T-cell (primary cell): ENCODE measurements around the gene SORT1. TPM values are rescaled to one million over a fixed set of nuclear protein-coding genes. Genes with fewer than 3 reads are reported as not detected.
A peak's percentile ranks its signal among the peaks of the same experiment; 100 is the strongest.

Experiments used
- ATAC-seq, 4 experiments: fragments of 200-7000 bp in 3 of 4; fragments of 150-1000 bp in 1 of 4; cut with Tn5 transposase; replicated peaks in 1 of 4; 1 replicate in 3 of 4; 2 replicates in 1 of 4; pipeline ENCODE4 v1.10.0; 2021; ENCODE audit warnings: moderate library complexity in 3 of 4, mild to moderate bottlenecking in 2 of 4, moderate number of reproducible peaks in 1 of 4
- CTCF ChIA-PET, 2 donors: fragments of 300-600 bp; sonication (Branson Sonifier 250); formaldehyde crosslinking; loops; one replicate each; lab custom pipeline; 2022; ENCODE audit warnings: antibody characterized with exemption in 2 of 2; lab: Charles Lee
- POLR2A ChIA-PET, 2 donors: fragments of 300-600 bp; sonication (Branson Sonifier 250); formaldehyde crosslinking; loops; one replicate each; lab custom pipeline; 2022; ENCODE audit warnings: antibody characterized with exemption in 2 of 2; lab: Charles Lee
- DNase-seq, 35 experiments: peaks; one replicate each; pipeline versions ENCODE4 v3.0.0 to v3.0.0-alpha.2; 2013 to 2023
- H3K27ac ChIP-seq: one replicate; pipeline ENCODE4 v1.5.1; 2013; ENCODE audit warnings: low read length
- H3K27me3 ChIP-seq, 2 experiments: replicated peaks in 1 of 2; 1 replicate in 1 of 2; 2 replicates in 1 of 2; pipeline versions ENCODE4 v1.6.1 to v1.7.0; 2013; ENCODE audit warnings: low read length in 1 of 2, mixed read lengths in 1 of 2; ENCODE audit not compliant: control insufficient read depth in 2 of 2, insufficient read depth in 2 of 2; ENCODE audit errors: extremely low read depth in 1 of 2
- H3K36me3 ChIP-seq, 2 donors: 1 replicate in 1 of 2; 2 replicates in 1 of 2; pipeline versions ENCODE4 v1.6.1 to v1.7.0; 2013; ENCODE audit warnings: low read length in 1 of 2; ENCODE audit not compliant: control insufficient read depth in 2 of 2, insufficient read depth in 1 of 2; ENCODE audit errors: extremely low read depth in 1 of 2
- H3K4me1 ChIP-seq, 2 experiments: 1 replicate in 1 of 2; 2 replicates in 1 of 2; pipeline versions ENCODE4 v1.6.1 to v1.7.0; 2013; ENCODE audit warnings: low read length in 2 of 2, mixed read lengths in 1 of 2; ENCODE audit not compliant: insufficient read depth in 2 of 2, control insufficient read depth in 1 of 2; ENCODE audit errors: extremely low read depth in 1 of 2
- H3K4me3 ChIP-seq, 2 donors: 1 replicate in 1 of 2; 2 replicates in 1 of 2; pipeline versions ENCODE4 v1.5.1 to v1.7.0; 2013; ENCODE audit warnings: mild to moderate bottlenecking in 2 of 2, low read length in 1 of 2, moderate library complexity in 1 of 2; ENCODE audit not compliant: control insufficient read depth in 1 of 2; ENCODE audit errors: extremely low read depth in 1 of 2
- H3K9me3 ChIP-seq: 2 replicates; pipeline ENCODE4 v1.7.0; 2013
- H3K27ac Mint-ChIP-seq, 2 donors: one replicate each; pipeline ENCODE4 v1.8.0; 2020 to 2021; ENCODE audit warnings: mild to moderate bottlenecking in 2 of 2, mixed read lengths in 2 of 2
- H3K27me3 Mint-ChIP-seq, 2 donors: one replicate each; pipeline ENCODE4 v1.8.0; 2021 to 2022; ENCODE audit warnings: mixed read lengths in 2 of 2
- H3K36me3 Mint-ChIP-seq: one replicate; pipeline ENCODE4 v1.8.0; 2021; ENCODE audit warnings: mixed read lengths
- H3K4me1 Mint-ChIP-seq, 3 donors: one replicate each; pipeline ENCODE4 v1.8.0; 2020 to 2022; ENCODE audit warnings: mixed read lengths in 3 of 3, mild to moderate bottlenecking in 1 of 3
- H3K4me3 Mint-ChIP-seq, 3 donors: one replicate each; pipeline ENCODE4 v1.8.0; 2020 to 2022; ENCODE audit warnings: mild to moderate bottlenecking in 3 of 3, mixed read lengths in 3 of 3, moderate library complexity in 3 of 3
- H3K9me3 Mint-ChIP-seq, 3 donors: one replicate each; pipeline ENCODE4 v1.8.0; 2020 to 2022; ENCODE audit warnings: mixed read lengths in 3 of 3
- WGBS: methylation state at CpG from one replicate; pipeline ENCODE4 v1.1.5; 2013; ENCODE audit warnings: missing lambda C conversion rate; ENCODE audit not compliant: insufficient coverage; 5-methylcytosine and 5-hydroxymethylcytosine counted together
- total RNA-seq, 35 experiments: library from RNA in 6 of 35; stranded (reverse) in 6 of 35; fragments of 120-200 nt in 1 of 35; gene quantifications; one replicate each; pipeline versions ENCODE4 v1.2.1 to v1.2.4 and lab custom pipeline; 2013 to 2026

Gene SORT1
- total RNA-seq, 5 donors from 2014 or later (not counting 1 experiment from before 2014, with no cell fraction given): 0.82 to 2.9 (median 1.5) TPM

- H3K4me1 ChIP-seq: peaks cover 0 to 7% of the 10 kb centered on the region in 2 experiments
- no peak for DNase-seq
- WGBS: 97% methylated on average over 14 of the region's 17 CpGs
- no peak overlapping the region for H3K4me3 ChIP-seq
- no peaks in the 10 kb centered on the region for H3K27me3 Mint-ChIP-seq
- no peak for ATAC-seq
- no peaks in the 10 kb centered on the region for H3K9me3 Mint-ChIP-seq
- no peak overlapping the region for H3K4me3 Mint-ChIP-seq
- H3K4me1 Mint-ChIP-seq: peaks cover 2 to 6% (median 3%) of the 10 kb centered on the region in 3 donors
- no peak overlapping the region for H3K27ac Mint-ChIP-seq
- H3K27ac ChIP-seq: no peak overlapping the region
- peaks cover 2% of the 10 kb centered on the region for H3K36me3 Mint-ChIP-seq
- H3K9me3 ChIP-seq: no peaks in the 10 kb centered on the region
- ChIA-PET POLR2A (no interaction called here), CTCF (interaction anchor here in 1 of 2 donors (0.6 to 1.0 kb wide), 2 partner anchors 40 to 130 kb away, joined by 3 to 10 read pairs; partner anchors contain the start of gene SORT1)
- H3K36me3 ChIP-seq: peaks cover 0 to 10% of the 10 kb centered on the region in 2 donors
- peaks cover 0 to 11% of the 10 kb centered on the region in 2 experiments for H3K27me3 ChIP-seq
Observed at GRCh38 chr1:109267743-109268300, 129.9 kb downstream of the SORT1 start.

- Mint-ChIP-seq H3K27me3 (no peaks in the 10 kb centered on the region), H3K4me3 (no peak overlapping the region), H3K36me3 (peaks cover 2% of the 10 kb centered on the region), H3K9me3 (no peaks in the 10 kb centered on the region), H3K4me1 (peaks cover 2 to 6% (median 3%) of the 10 kb centered on the region in 3 donors), H3K27ac (no peak overlapping the region)
- Histone ChIP-seq H3K36me3 (peaks cover 0 to 10% of the 10 kb centered on the region in 2 donors), H3K4me1 (peaks cover 0 to 7% of the 10 kb centered on the region in 2 experiments), H3K4me3 (no peak overlapping the region), H3K27me3 (peaks cover 0 to 5% of the 10 kb centered on the region in 2 experiments), H3K27ac (no peak overlapping the region), H3K9me3 (no peaks in the 10 kb centered on the region)
- ChIA-PET POLR2A (no interaction called here), CTCF (interaction anchor here in 1 of 2 donors (1.0 kb wide), 1 partner anchor 265 kb away, joined by 12 read pairs; no protein-coding TSS in a partner anchor)
- 76% methylated on average over 9 of the region's 11 CpGs for WGBS
- DNase-seq: no peak
- no peak for ATAC-seq
Observed at GRCh38 chr1:109266965-109267364, 130.8 kb downstream of the SORT1 start.

- WGBS: 98% methylated on average over 10 of the region's 13 CpGs
- H3K27ac Mint-ChIP-seq: no peak overlapping the region
Observed at GRCh38 chr1:109265741-109266330, 131.9 kb downstream of the SORT1 start.

GRCh38 chr1:109265016-109265415, 132.7 kb downstream of the SORT1 start:
- DNase-seq (no peak), ATAC-seq (no peak)
- Mint-ChIP-seq H3K9me3 (no peaks in the 10 kb centered on the region), H3K4me1 (peaks cover 2 to 6% (median 3%) of the 10 kb centered on the region in 3 donors), H3K36me3 (peaks cover 2% of the 10 kb centered on the region), H3K27ac (no peak overlapping the region), H3K27me3 (no peaks in the 10 kb centered on the region), H3K4me3 (no peak overlapping the region)
- Histone ChIP-seq H3K36me3 (peaks cover 0 to 6% of the 10 kb centered on the region in 2 donors), H3K27ac (no peak overlapping the region), H3K4me1 (peaks cover 0 to 7% of the 10 kb centered on the region in 2 experiments), H3K4me3 (no peak overlapping the region), H3K27me3 (peaks cover 0 to 5% of the 10 kb centered on the region in 2 experiments), H3K9me3 (no peaks in the 10 kb centered on the region)
- 72% methylated on average over 4 of the region's 4 CpGs for WGBS
- POLR2A ChIA-PET: no interaction called here
- CTCF ChIA-PET: interaction anchor here in 1 of 2 donors (1.8 to 2.5 kb wide), 2 partner anchors 12 to 267 kb away, joined by 5 to 6 read pairs; no protein-coding TSS in a partner anchor

More at GRCh38 chr1:109265741-109266330, 131.9 kb downstream of the SORT1 start:
- Histone ChIP-seq H3K4me3 (no peak overlapping the region), H3K27ac (no peak overlapping the region), H3K4me1 (peaks cover 0 to 7% of the 10 kb centered on the region in 2 experiments), H3K27me3 (peaks cover 0 to 5% of the 10 kb centered on the region in 2 experiments), H3K36me3 (peaks cover 0 to 10% of the 10 kb centered on the region in 2 donors), H3K9me3 (no peaks in the 10 kb centered on the region)
- ChIA-PET POLR2A (no interaction called here), CTCF (interaction anchor here in 1 of 2 donors (0.8 to 1.8 kb wide), 3 partner anchors 9 to 267 kb away, joined by 3 to 12 read pairs (median 5); no protein-coding TSS in a partner anchor)
- Mint-ChIP-seq H3K9me3 (no peaks in the 10 kb centered on the region), H3K4me1 (peaks cover 2 to 6% (median 3%) of the 10 kb centered on the region in 3 donors), H3K27me3 (no peaks in the 10 kb centered on the region), H3K4me3 (no peak overlapping the region), H3K36me3 (peaks cover 2% of the 10 kb centered on the region)
- no peak for DNase-seq
- no peak for ATAC-seq

- no peak overlapping the region for H3K27ac ChIP-seq
- H3K27me3 ChIP-seq: peaks cover 0 to 5% of the 10 kb centered on the region in 2 experiments
- H3K9me3 ChIP-seq: no peaks in the 10 kb centered on the region
- ChIA-PET CTCF (interaction anchor here in 1 of 2 donors (1.8 to 2.5 kb wide), 2 partner anchors 12 to 268 kb away, joined by 5 to 6 read pairs; no protein-coding TSS in a partner anchor), POLR2A (no interaction called here)
- WGBS: 60% methylated on average over 9 of the region's 9 CpGs
- peaks cover 0 to 7% of the 10 kb centered on the region in 2 experiments for H3K4me1 ChIP-seq
- DNase-seq (no peak), ATAC-seq (no peak)
- no peaks in the 10 kb centered on the region for H3K27me3 Mint-ChIP-seq
- peaks cover 2% of the 10 kb centered on the region for H3K36me3 Mint-ChIP-seq
- H3K36me3 ChIP-seq: peaks cover 0 to 7% of the 10 kb centered on the region in 2 donors
- H3K4me3 ChIP-seq: no peak overlapping the region
- H3K4me3 Mint-ChIP-seq: no peak overlapping the region
- H3K9me3 Mint-ChIP-seq: no peaks in the 10 kb centered on the region
- peaks cover 2 to 6% (median 3%) of the 10 kb centered on the region in 3 donors for H3K4me1 Mint-ChIP-seq
- H3K27ac Mint-ChIP-seq: no peak overlapping the region
Observed at GRCh38 chr1:109264379-109264755, 133.4 kb downstream of the SORT1 start.

- H3K36me3 Mint-ChIP-seq: peaks cover 2% of the 10 kb centered on the region
- no peak overlapping the region for H3K4me3 Mint-ChIP-seq
Observed at GRCh38 chr1:109263597-109264378, 133.9 kb downstream of the SORT1 start.

More at GRCh38 chr1:109263597-109264378, 133.9 kb downstream of the SORT1 start:
- Mint-ChIP-seq H3K4me1 (peaks cover 2 to 6% (median 3%) of the 10 kb centered on the region in 3 donors), H3K27me3 (no peaks in the 10 kb centered on the region), H3K9me3 (no peaks in the 10 kb centered on the region), H3K27ac (no peak overlapping the region)
- no peak overlapping the region for H3K4me3 ChIP-seq
- H3K27ac ChIP-seq: no peak overlapping the region
- peaks cover 0 to 5% of the 10 kb centered on the region in 2 experiments for H3K27me3 ChIP-seq
- H3K4me1 ChIP-seq: peaks cover 0 to 7% of the 10 kb centered on the region in 2 experiments
- WGBS: 54% methylated on average over 21 of the region's 29 CpGs
- ATAC-seq (peak; percentile 83 to 97 (median 86)), DNase-seq (peak; percentile 36 to 85 (median 65))
- H3K36me3 ChIP-seq: peaks cover 0 to 8% of the 10 kb centered on the region in 2 donors
- H3K9me3 ChIP-seq: no peaks in the 10 kb centered on the region
- POLR2A ChIA-PET: no interaction called here
- CTCF ChIA-PET: interaction anchor here in 1 of 2 donors (1.8 to 2.5 kb wide), 2 partner anchors 13 to 269 kb away, joined by 5 to 6 read pairs; no protein-coding TSS in a partner anchor
